NK-92 (cell line): Measurements from ENCODE around the gene GPR107.

Experiments used
- DNase-seq: peaks from one replicate; lab custom pipeline; 2025; ENCODE audit not compliant: unreplicated experiment; lab: John Stamatoyannopoulos, UW

GPR107 gene

DNA sequence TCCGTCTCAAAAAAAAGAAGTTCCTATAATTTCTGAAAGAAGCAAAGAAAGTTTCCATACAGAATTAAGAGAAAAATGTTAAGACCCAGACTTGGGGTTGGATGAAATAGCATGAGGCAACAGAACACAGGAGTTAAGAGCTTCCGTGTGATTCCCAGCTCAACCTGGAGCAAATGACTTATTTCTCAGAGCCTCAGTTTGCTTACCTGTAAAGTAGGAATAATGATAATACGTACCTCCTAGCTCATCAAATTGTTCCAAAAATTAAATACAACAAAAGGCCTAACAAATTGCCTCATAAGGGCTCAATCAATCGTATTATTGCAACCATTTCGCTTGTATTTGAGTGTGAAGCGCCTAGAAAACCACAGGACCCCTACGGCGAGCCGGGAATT is 600 bp upstream of the GPR107 start:
- no peak for DNase-seq

GRCh38 chr9:130054325-130054786 is 650 bp downstream of the GPR107 start:
- DNase-seq, result no peak

GRCh38 chr9:130054820-130055219 is 1.1 kb downstream of the GPR107 start:
- no peak for DNase-seq

DNA sequence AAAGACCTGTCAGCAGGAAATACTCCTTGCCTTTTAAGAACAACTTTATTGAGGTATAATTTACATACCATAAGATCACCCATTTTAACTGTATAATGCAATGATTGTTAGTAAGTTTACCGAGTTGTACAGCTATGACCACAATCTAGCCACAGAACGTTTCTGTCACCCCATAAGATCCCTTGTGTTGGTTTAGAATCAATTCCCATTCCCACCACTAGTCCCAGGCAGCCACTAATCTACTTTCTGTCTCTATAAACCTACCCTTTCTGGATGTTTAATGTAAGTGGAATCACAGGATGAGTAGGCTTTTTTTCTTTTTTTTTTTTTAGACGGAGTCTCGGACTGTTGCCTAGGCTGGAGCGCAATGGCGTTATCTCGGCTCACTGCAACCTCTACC is 4.4 kb downstream of the GPR107 start:
- no peak for DNase-seq

GRCh38 chr9:130058887-130059286 is 5.2 kb downstream of the GPR107 start:
- no peak for DNase-seq

DNA sequence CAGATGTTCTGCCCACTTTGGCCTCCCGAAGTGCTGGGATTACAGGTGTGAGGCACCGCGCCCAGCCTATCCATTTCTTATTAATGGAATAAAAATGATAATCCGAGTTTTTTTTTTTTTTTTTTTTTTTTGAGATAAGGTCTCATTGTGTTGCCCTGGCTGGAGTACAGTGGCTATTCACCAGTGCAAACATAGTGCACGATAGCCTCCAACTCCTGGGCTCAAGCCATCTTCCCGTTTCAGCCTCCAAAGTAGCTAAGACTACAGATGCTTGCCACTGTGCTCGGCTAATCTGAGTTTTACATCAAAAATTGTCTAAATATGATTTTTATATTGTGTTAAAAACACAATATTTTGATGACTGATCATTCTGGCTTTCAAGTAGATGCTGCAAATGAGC is 6.6 kb downstream of the GPR107 start:
- DNase-seq, result no peak

DNA sequence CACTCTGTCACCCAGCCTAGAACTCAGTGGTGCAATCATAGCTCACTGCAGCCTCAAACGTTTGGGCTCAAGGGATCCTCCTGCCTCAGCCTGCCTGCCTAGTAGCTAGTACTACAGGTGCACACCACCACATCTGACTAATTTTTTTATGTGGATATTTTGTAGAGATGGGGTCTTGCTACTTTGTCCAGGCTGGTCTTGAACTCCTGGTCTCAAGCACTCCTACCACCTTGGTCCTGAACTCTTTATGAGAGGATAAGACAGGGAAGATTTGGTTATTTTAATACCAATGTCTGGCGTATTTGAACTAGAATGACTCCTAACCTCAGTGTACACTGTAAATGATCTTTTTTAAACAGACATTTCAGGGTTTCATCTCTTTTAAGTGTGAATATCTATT is 9.0 kb downstream of the GPR107 start:
- DNase-seq, result no peak

DNA sequence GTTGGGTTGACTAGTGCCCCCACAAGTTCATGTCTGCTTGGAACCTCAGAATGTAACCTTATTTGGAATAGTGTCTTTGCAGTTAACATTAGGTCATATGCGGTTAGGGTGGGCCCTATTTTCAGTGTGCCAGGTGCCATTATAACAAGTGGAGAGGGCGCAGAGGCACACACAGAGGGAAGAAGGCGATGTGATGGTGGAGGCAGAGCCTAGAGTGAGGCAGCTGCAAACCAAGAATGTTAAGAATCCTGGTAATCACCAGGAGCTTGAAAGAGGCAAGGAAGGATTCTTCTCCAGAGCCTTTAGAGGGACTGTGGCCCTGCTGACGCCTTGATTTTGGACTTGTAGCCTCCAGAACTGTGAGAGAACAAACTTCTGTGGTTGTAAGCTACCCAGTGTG is 10.9 kb downstream of the GPR107 start:
- DNase-seq, result no peak

DNA sequence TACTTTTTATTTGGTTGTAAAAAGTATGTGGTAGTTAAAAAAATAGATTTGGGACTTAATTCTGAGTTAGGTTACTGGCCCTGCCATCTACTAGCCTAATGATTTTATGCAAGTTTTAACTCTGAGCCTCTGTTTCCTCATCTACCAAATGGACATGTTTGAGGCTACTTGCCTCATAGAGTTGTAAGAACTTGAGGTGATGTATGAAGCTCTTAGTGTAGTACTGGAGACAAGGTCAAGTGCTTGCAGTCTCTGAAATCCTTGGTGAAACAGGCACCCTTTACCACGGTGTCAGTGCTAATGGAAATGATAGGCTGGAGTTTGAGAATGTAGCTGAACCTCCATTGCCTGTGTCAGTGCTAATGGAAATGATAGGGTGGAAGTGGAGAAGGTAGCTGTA is 15.3 kb downstream of the GPR107 start:
- no peak for DNase-seq

DNA sequence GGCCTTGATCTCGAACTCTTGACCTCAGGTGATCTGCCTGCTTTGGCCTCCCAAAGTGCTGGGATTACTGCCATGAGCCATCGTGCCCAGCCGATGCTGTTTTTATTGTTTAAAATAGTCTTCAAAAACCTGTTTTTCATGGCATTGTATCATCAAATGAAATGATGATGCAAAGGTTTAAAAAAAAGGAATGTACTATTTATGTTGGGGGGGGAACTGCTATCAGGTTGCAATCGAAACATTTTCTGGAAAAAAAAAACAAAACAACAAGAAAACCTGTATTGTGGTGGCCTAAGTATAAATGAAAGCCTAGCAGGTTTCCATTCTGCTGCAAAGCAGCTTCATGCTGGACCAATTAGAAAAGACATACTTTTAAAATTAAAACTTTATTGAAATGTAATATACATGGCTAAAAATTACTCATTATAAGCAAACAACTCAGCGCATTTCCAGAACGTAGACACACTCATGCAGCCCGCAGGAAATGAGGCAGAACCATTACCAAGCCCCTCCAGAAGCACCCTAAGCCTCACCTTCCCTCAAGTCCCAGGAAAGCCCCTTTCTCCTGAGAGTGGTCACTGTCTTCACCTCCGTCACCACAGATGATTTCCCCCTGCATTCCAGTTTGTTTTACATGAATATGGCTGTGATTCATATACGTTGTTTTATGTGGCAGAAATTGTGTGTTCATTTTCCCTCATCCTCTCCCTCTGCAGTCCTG is 19.0 kb downstream of the GPR107 start:
- no peak for DNase-seq

DNA sequence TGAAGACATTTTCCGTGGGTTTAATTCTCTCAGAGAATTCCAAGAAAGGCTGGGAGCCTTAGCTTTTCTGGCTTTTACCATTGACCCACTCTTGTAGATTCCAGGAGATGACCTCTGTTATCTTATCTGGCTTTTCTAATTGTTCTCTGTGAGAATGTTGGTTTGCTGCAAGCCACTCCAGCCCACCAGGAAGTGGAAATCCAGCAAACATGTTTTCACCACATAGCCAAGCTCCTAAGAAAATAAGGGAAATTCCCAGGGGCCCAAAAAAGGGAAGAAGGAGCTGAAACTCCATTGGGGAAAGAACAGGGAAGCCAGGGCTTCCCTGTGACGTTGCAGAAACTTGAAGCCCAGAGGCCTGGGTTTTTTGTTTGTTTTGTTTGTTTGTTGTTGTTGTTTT is 19.7 kb downstream of the GPR107 start:
- DNase-seq, result no peak

- DNase-seq, result no peak
Measured at GRCh38 chr9:130078547-130078946, 24.8 kb downstream of the GPR107 start.

DNA sequence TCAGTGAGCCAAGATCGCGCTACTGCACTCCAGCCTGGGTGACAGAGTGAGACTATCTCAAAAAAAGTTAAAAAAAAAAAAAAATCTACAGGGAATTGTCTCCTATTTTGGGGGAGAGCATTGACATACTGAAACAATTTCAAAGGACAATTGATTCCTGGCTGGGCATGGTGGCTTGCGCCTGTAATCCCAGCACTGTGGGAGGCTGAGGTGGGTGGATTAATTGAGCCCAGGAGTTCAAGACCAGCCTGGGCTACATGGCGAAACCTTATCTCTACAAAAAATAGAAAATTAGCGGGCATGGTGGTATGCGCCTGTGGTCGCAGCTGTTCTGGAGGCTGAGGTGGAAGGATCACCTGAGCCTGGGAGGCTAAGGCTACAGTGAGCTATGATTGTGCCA is 30.6 kb downstream of the GPR107 start:
- no peak for DNase-seq

- DNase-seq, result no peak
Measured at GRCh38 chr9:130088051-130088450, 34.3 kb downstream of the GPR107 start.

GRCh38 chr9:130089141-130089540 is 35.4 kb downstream of the GPR107 start:
- no peak for DNase-seq

DNA sequence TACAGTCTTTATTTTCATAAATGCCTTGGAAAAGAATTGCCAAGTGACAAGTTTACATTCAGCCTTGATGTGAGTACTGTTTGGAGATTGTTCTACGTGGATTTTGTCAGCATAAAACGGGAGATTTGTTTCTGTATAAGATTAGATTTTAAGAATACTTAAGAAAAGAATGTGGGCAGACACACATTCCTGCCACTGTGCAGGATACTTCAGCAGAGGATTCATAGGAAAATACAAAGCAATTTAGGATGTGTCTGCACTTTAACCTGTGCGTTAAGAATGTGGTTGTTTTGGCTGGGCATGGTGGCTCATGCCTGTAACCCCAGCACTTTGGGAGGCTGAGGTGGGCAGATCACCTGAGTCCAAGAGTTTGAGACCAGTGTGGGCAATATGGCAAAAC is 37.2 kb downstream of the GPR107 start:
- no peak for DNase-seq

DNA sequence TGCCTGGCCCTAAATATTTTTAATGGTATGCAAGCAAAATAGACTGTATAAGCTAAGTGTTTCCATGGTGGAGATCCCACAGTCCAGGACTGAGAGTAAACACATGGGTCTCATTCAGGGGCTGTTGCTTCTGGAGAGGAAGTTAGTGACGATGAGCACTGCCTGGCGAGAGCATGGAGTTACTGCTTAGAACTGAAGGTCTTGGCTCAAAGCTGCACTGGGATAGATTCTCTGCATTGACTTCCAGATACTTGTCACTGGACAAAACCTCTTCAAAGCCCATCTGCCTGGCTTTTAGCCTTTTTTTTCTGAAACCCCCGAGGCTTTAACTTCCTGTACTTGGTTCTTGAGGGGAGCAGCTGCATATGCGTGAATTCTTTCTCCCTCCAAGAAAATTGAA is 39.2 kb downstream of the GPR107 start:
- DNase-seq, result no peak

GRCh38 chr9:130095872-130096271 is 42.2 kb downstream of the GPR107 start:
- no peak for DNase-seq

GRCh38 chr9:130100681-130101080 is 47.0 kb downstream of the GPR107 start:
- no peak for DNase-seq

DNA sequence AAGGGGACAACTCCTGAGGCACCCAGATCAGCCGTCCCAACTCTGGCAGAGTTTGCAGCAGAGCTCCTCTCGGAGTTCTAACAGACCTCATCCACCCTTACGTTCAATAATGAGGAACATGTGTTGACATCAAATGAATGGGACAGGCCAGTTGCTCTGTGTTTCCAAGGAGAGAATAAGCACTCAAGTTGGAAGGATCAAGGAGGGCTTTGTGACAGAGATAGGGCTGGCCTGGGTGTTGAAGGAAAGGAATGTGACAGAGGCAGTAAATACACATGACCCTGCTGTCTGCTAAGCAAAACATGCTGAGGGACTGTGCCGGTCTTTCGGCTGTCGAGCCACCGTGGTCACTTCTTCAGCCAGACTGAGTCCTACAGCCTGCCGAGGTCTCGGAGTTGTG is 48.2 kb downstream of the GPR107 start:
- DNase-seq, result no peak

DNA sequence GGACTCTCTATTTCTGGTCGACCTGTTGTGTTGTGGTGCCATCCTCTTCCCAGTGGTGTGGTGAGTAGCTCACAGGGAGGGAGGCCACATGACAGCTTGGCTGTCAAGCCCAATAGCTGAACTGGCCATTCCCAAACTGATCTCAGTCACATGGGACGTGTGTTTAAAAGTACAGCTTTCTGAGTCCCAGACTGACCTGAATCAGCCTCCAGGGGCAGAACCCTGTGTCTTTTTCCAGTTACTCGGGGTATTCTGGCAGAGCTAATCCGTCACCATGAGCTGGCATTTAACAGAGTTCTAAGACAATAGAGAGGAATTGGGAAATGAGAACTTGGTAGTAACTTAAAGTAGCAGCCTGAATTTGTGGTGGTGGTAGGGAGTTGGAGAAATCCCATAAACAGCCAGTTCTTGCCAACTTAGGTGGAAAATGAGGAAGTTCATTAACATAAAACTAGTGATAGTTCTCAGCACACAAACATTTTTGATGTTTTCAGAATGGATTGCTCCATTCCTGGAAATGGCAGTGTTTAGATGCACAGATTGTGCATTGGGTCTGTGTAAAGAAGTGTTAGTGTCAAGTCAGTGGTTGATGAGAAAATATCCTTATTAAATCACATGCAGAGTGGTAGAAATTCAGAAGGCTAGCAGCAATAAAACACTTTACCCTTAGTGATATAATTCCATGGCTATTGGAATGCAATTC is 50.9 kb downstream of the GPR107 start:
- no peak for DNase-seq

- DNase-seq, result no peak
Measured at GRCh38 chr9:130106860-130107233, 53.1 kb downstream of the GPR107 start.
